C4-2B (cell line): ENCODE results near the gene HCST.

ENCODE experiments used
- ZFX ChIP-seq: fragments of 450-650 bp; IDR thresholded peaks from 2 replicates; pipeline ENCODE4 v1.6.1; 2017
- TF ChIP-seq, protein P1 (sequence below): fragments of 450-650 bp; conservative IDR thresholded peaks from 2 replicates; pipeline ENCODE4 v1.5.1; 2017; ENCODE audit warnings: mild to moderate bottlenecking

DNA sequence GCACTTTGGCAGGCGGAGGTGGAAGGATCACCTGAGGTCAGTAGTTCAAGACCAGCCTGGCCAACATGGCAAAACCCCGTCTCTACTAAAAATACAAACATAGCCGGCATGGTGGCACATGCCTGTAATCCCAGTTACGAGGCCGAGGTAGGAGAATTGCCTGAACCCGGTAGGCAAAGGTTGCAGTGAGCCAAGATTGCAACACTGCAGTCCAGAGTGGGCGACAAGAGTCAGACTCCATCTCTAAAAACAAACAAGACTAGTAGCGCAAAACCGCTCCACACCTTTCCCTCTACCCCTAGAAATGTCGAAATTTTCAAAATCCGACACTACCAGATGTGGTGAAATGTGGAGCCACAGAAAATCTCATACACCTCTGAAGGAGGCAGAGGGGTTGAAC, 17.0 kb downstream of the HCST start:
- TF ChIP-seq, protein P1, sequence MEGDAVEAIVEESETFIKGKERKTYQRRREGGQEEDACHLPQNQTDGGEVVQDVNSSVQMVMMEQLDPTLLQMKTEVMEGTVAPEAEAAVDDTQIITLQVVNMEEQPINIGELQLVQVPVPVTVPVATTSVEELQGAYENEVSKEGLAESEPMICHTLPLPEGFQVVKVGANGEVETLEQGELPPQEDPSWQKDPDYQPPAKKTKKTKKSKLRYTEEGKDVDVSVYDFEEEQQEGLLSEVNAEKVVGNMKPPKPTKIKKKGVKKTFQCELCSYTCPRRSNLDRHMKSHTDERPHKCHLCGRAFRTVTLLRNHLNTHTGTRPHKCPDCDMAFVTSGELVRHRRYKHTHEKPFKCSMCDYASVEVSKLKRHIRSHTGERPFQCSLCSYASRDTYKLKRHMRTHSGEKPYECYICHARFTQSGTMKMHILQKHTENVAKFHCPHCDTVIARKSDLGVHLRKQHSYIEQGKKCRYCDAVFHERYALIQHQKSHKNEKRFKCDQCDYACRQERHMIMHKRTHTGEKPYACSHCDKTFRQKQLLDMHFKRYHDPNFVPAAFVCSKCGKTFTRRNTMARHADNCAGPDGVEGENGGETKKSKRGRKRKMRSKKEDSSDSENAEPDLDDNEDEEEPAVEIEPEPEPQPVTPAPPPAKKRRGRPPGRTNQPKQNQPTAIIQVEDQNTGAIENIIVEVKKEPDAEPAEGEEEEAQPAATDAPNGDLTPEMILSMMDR = no peak
- TF ChIP-seq ZFX = no peak
